Measurements from ENCODE around the gene PLXNA4.

Gene PLXNA4

GRCh38 chr7:132112106-132112505, 464.2 kb downstream of the PLXNA4 start:
- Histone ChIP-seq H2BK120ac (ENCODE audit: low read depth, low read length) (no peak overlapping the region), H3K4me3 (ENCODE audit: insufficient read depth in 1 of 2, low read depth in 1 of 2, low read length in 2 of 2) (no peak overlapping the region), H3K23ac (ENCODE audit: low read length in 2 of 2) (no peak overlapping the region), H3K4ac (ENCODE audit: low read depth in 1 of 2, low read length in 2 of 2) (no peak overlapping the region), H3K79me1 (replicated peaks; ENCODE audit: low read length, poor library complexity, severe bottlenecking) (no peaks in the 10 kb centered on the region), H2AFZ (ENCODE audit: low read depth, low read length) (no peak overlapping the region), H3K4me2 (ENCODE audit: low read length, poor library complexity, severe bottlenecking) (no peak overlapping the region), H3K9ac (ENCODE audit: low read length) (no peak overlapping the region), H4K8ac (ENCODE audit: low read length) (no peak overlapping the region), H3K27ac (ENCODE audit: low read length, poor library complexity, severe bottlenecking) (no peak overlapping the region), H3K14ac (ENCODE audit: low read length in 2 of 2) (no peak overlapping the region), H3K4me1 (ENCODE audit: control insufficient read depth, insufficient read depth, low read depth, low read length) (no peaks in the 10 kb centered on the region), H2BK5ac (ENCODE audit: low read depth, low read length, poor library complexity, severe bottlenecking) (no peak overlapping the region), H2AK5ac (ENCODE audit: low read length, severe bottlenecking) (no peak overlapping the region), H3K27me3 (ENCODE audit: control insufficient read depth in 1 of 2, insufficient read depth in 1 of 2, low read length in 2 of 2) (no peaks in the 10 kb centered on the region), H2BK12ac (ENCODE audit: low read length in 2 of 2) (no peak overlapping the region), H4K91ac (ENCODE audit: low read length) (no peak overlapping the region), H3K18ac (ENCODE audit: low read depth in 1 of 2, low read length in 2 of 2) (no peak overlapping the region), H3K36me3 (ENCODE audit: control insufficient read depth in 1 of 2, insufficient read depth in 2 of 2, low read depth in 1 of 2, low read length in 2 of 2) (no peaks in the 10 kb centered on the region), H2BK15ac (ENCODE audit: low read depth, poor library complexity, severe bottlenecking) (no peak overlapping the region), H3K9me3 (ENCODE audit: control insufficient read depth, low read length) (no peaks in the 10 kb centered on the region)
- 48% methylated on average over 2 of the region's 2 CpGs for WGBS
- no peak for DNase-seq

- no peak overlapping the region for H3K4ac ChIP-seq (ENCODE audit: low read depth in 1 of 2, low read length in 2 of 2)
- no peak for DNase-seq
- H3K23ac ChIP-seq (ENCODE audit: low read length in 2 of 2) = no peak overlapping the region
- WGBS = 81% methylated on average over 2 of the region's 3 CpGs
- H2BK15ac ChIP-seq (ENCODE audit: low read depth, poor library complexity, severe bottlenecking) = no peak overlapping the region
- no peak overlapping the region for H3K4me3 ChIP-seq (ENCODE audit: insufficient read depth in 1 of 2, low read depth in 1 of 2, low read length in 2 of 2)
- no peaks in the 10 kb centered on the region for H3K79me1 ChIP-seq (replicated peaks; ENCODE audit: low read length, poor library complexity, severe bottlenecking)
- no peak overlapping the region for H3K9ac ChIP-seq (ENCODE audit: low read length)
- H3K27me3 ChIP-seq (ENCODE audit: control insufficient read depth in 1 of 2, insufficient read depth in 1 of 2, low read length in 2 of 2) = no peaks in the 10 kb centered on the region
- no peaks in the 10 kb centered on the region for H3K36me3 ChIP-seq (ENCODE audit: control insufficient read depth in 1 of 2, insufficient read depth in 2 of 2, low read depth in 1 of 2, low read length in 2 of 2)
- no peaks in the 10 kb centered on the region for H3K4me1 ChIP-seq (ENCODE audit: control insufficient read depth, insufficient read depth, low read depth, low read length)
- no peaks in the 10 kb centered on the region for H3K9me3 ChIP-seq (ENCODE audit: control insufficient read depth, low read length)
- no peak overlapping the region for H3K18ac ChIP-seq (ENCODE audit: low read depth in 1 of 2, low read length in 2 of 2)
- H2AFZ ChIP-seq (ENCODE audit: low read depth, low read length) = no peak overlapping the region
- H3K14ac ChIP-seq (ENCODE audit: low read length in 2 of 2) = no peak overlapping the region
- no peak overlapping the region for H2BK5ac ChIP-seq (ENCODE audit: low read depth, low read length, poor library complexity, severe bottlenecking)
- H3K4me2 ChIP-seq (ENCODE audit: low read length, poor library complexity, severe bottlenecking) = no peak overlapping the region
- no peak overlapping the region for H3K27ac ChIP-seq (ENCODE audit: low read length, poor library complexity, severe bottlenecking)
- no peak overlapping the region for H2BK12ac ChIP-seq (ENCODE audit: low read length in 2 of 2)
- H2BK120ac ChIP-seq (ENCODE audit: low read depth, low read length) = no peak overlapping the region
- no peak overlapping the region for H4K8ac ChIP-seq (ENCODE audit: low read length)
- H4K91ac ChIP-seq (ENCODE audit: low read length) = no peak overlapping the region
- H2AK5ac ChIP-seq (ENCODE audit: low read length, severe bottlenecking) = no peak overlapping the region
These were observed 465.6 kb downstream of the PLXNA4 start for GRCh38 chr7:132110692-132111091.

GRCh38 chr7:132109769-132110168, 466.5 kb downstream of the PLXNA4 start:
- H3K4ac ChIP-seq (ENCODE audit: low read depth in 1 of 2, low read length in 2 of 2) = no peak overlapping the region
- H2AK5ac ChIP-seq (ENCODE audit: low read length, severe bottlenecking) = no peak overlapping the region
- H3K9me3 ChIP-seq (ENCODE audit: control insufficient read depth, low read length) = no peaks in the 10 kb centered on the region
- no peak overlapping the region for H3K9ac ChIP-seq (ENCODE audit: low read length)
- no peak overlapping the region for H3K23ac ChIP-seq (ENCODE audit: low read length in 2 of 2)
- H4K91ac ChIP-seq (ENCODE audit: low read length) = no peak overlapping the region
- H2BK15ac ChIP-seq (ENCODE audit: low read depth, poor library complexity, severe bottlenecking) = no peak overlapping the region
- no peaks in the 10 kb centered on the region for H3K36me3 ChIP-seq (ENCODE audit: control insufficient read depth in 1 of 2, insufficient read depth in 2 of 2, low read depth in 1 of 2, low read length in 2 of 2)
- no peak overlapping the region for H3K4me2 ChIP-seq (ENCODE audit: low read length, poor library complexity, severe bottlenecking)
- H3K27me3 ChIP-seq (ENCODE audit: control insufficient read depth in 1 of 2, insufficient read depth in 1 of 2, low read length in 2 of 2) = no peaks in the 10 kb centered on the region
- H3K27ac ChIP-seq (ENCODE audit: low read length, poor library complexity, severe bottlenecking) = no peak overlapping the region
- H3K4me3 ChIP-seq (ENCODE audit: insufficient read depth in 1 of 2, low read depth in 1 of 2, low read length in 2 of 2) = no peak overlapping the region
- 100% methylated on average over 1 of the region's 1 CpG for WGBS
- H3K18ac ChIP-seq (ENCODE audit: low read depth in 1 of 2, low read length in 2 of 2) = no peak overlapping the region
- H3K14ac ChIP-seq (ENCODE audit: low read length in 2 of 2) = no peak overlapping the region
- H2BK120ac ChIP-seq (ENCODE audit: low read depth, low read length) = no peak overlapping the region
- no peaks in the 10 kb centered on the region for H3K79me1 ChIP-seq (replicated peaks; ENCODE audit: low read length, poor library complexity, severe bottlenecking)
- DNase-seq = no peak
- no peak overlapping the region for H4K8ac ChIP-seq (ENCODE audit: low read length)
- H2BK5ac ChIP-seq (ENCODE audit: low read depth, low read length, poor library complexity, severe bottlenecking) = no peak overlapping the region
- no peaks in the 10 kb centered on the region for H3K4me1 ChIP-seq (ENCODE audit: control insufficient read depth, insufficient read depth, low read depth, low read length)
- H2BK12ac ChIP-seq (ENCODE audit: low read length in 2 of 2) = no peak overlapping the region
- H2AFZ ChIP-seq (ENCODE audit: low read depth, low read length) = no peak overlapping the region

GRCh38 chr7:132108563-132108962, 467.7 kb downstream of the PLXNA4 start:
- H3K4me1 ChIP-seq (ENCODE audit: control insufficient read depth, insufficient read depth, low read depth, low read length) = no peaks in the 10 kb centered on the region

More at GRCh38 chr7:132108563-132108962, 467.7 kb downstream of the PLXNA4 start:
- Histone ChIP-seq H2BK5ac (ENCODE audit: low read depth, low read length, poor library complexity, severe bottlenecking) (no peak overlapping the region), H4K91ac (ENCODE audit: low read length) (no peak overlapping the region), H4K8ac (ENCODE audit: low read length) (no peak overlapping the region), H2AFZ (ENCODE audit: low read depth, low read length) (no peak overlapping the region), H3K9ac (ENCODE audit: low read length) (no peak overlapping the region), H3K9me3 (ENCODE audit: control insufficient read depth, low read length) (no peaks in the 10 kb centered on the region), H3K4me2 (ENCODE audit: low read length, poor library complexity, severe bottlenecking) (no peak overlapping the region), H2AK5ac (ENCODE audit: low read length, severe bottlenecking) (no peak overlapping the region), H3K23ac (ENCODE audit: low read length in 2 of 2) (no peak overlapping the region), H3K36me3 (ENCODE audit: control insufficient read depth in 1 of 2, insufficient read depth in 2 of 2, low read depth in 1 of 2, low read length in 2 of 2) (no peaks in the 10 kb centered on the region), H2BK120ac (ENCODE audit: low read depth, low read length) (no peak overlapping the region), H3K27me3 (ENCODE audit: control insufficient read depth in 1 of 2, insufficient read depth in 1 of 2, low read length in 2 of 2) (no peaks in the 10 kb centered on the region), H3K4ac (ENCODE audit: low read depth in 1 of 2, low read length in 2 of 2) (no peak overlapping the region), H3K79me1 (replicated peaks; ENCODE audit: low read length, poor library complexity, severe bottlenecking) (no peaks in the 10 kb centered on the region), H3K18ac (ENCODE audit: low read depth in 1 of 2, low read length in 2 of 2) (no peak overlapping the region), H3K27ac (ENCODE audit: low read length, poor library complexity, severe bottlenecking) (no peak overlapping the region), H3K14ac (ENCODE audit: low read length in 2 of 2) (no peak overlapping the region), H3K4me3 (ENCODE audit: insufficient read depth in 1 of 2, low read depth in 1 of 2, low read length in 2 of 2) (no peak overlapping the region), H2BK15ac (ENCODE audit: low read depth, poor library complexity, severe bottlenecking) (no peak overlapping the region), H2BK12ac (ENCODE audit: low read length in 2 of 2) (no peak overlapping the region)
- WGBS = 69% methylated on average over 3 of the region's 4 CpGs
- no peak for DNase-seq
